CD4-positive, alpha-beta memory T cell (primary cell): ENCODE results near the gene KRTAP4-8. TPM values are rescaled to one million over a fixed set of nuclear protein-coding genes. Genes with fewer than 3 reads are reported as not detected.
"Not testable (repeated sequence)": the region's sequence is repeated elsewhere in the genome, so short reads cannot be mapped to it uniquely, and the experiment has no call there.

Experiments
- CTCF ChIA-PET: fragments of 350-600 bp; sonication (Branson Sonifier 250); formaldehyde crosslinking; loops from one replicate; lab custom pipeline; 2021; ENCODE audit warnings: inconsistent platforms; ENCODE audit not compliant: partially characterized antibody; lab: Charles Lee
- POLR2A ChIA-PET: fragments of 350-600 bp; sonication (Branson Sonifier 250); formaldehyde crosslinking; loops from one replicate; lab custom pipeline; 2021; ENCODE audit not compliant: partially characterized antibody; lab: Charles Lee
- DNase-seq, 5 donors: peaks; one replicate each; pipeline versions ENCODE4 v3.0.0 to v3.0.0-alpha.2; 2020 to 2022; ENCODE audit warnings: mixed read lengths in 1 of 5
- H3K27ac ChIP-seq: one replicate; pipeline ENCODE4 v1.7.0; 2013; ENCODE audit warnings: low read depth, low read length
- H3K27me3 ChIP-seq: 2 replicates; pipeline ENCODE4 v1.7.0; 2013; ENCODE audit warnings: mild to moderate bottlenecking, low read length, moderate library complexity; ENCODE audit not compliant: insufficient read depth
- H3K36me3 ChIP-seq: 2 replicates; pipeline ENCODE4 v1.7.0; 2013; ENCODE audit warnings: mild to moderate bottlenecking, low read length, moderate library complexity; ENCODE audit not compliant: insufficient read depth
- H3K4me1 ChIP-seq: 2 replicates; pipeline ENCODE4 v1.7.0; 2013; ENCODE audit warnings: mild to moderate bottlenecking, low read length, moderate library complexity; ENCODE audit not compliant: insufficient read depth
- H3K4me3 ChIP-seq, 2 donors: one replicate each; pipeline ENCODE4 v1.7.0; 2013; ENCODE audit warnings: low read length in 2 of 2, mild to moderate bottlenecking in 1 of 2
- H3K9me3 ChIP-seq, 2 donors: one replicate each; pipeline ENCODE4 v1.7.0; 2013; ENCODE audit warnings: low read length in 2 of 2, control low read depth in 1 of 2; ENCODE audit not compliant: control insufficient read depth in 1 of 2
- H3K27ac Mint-ChIP-seq, 7 donors: one replicate each; pipeline ENCODE4 v1.8.0; 2020 to 2021; ENCODE audit warnings: mixed read lengths in 7 of 7, mild to moderate bottlenecking in 6 of 7, inconsistent platforms in 3 of 7, moderate library complexity in 3 of 7
- H3K27me3 Mint-ChIP-seq, 2 donors: one replicate each; pipeline ENCODE4 v1.8.0; 2020 to 2021; ENCODE audit warnings: mixed read lengths in 2 of 2
- H3K36me3 Mint-ChIP-seq, 2 donors: one replicate each; pipeline ENCODE4 v1.8.0; 2020 to 2021; ENCODE audit warnings: mixed read lengths in 2 of 2, inconsistent platforms in 1 of 2, mild to moderate bottlenecking in 1 of 2
- H3K4me1 Mint-ChIP-seq, 4 donors: one replicate each; pipeline ENCODE4 v1.8.0; 2020 to 2021; ENCODE audit warnings: mixed read lengths in 4 of 4, mild to moderate bottlenecking in 1 of 4
- H3K4me3 Mint-ChIP-seq, 8 donors: one replicate each; pipeline ENCODE4 v1.8.0; 2020 to 2021; ENCODE audit warnings: mixed read lengths in 8 of 8, mild to moderate bottlenecking in 7 of 8, moderate library complexity in 6 of 8, inconsistent platforms in 3 of 8
- H3K9me3 Mint-ChIP-seq, 8 donors: one replicate each; pipeline ENCODE4 v1.8.0; 2020 to 2021; ENCODE audit warnings: mixed read lengths in 8 of 8, mild to moderate bottlenecking in 5 of 8, inconsistent platforms in 3 of 8, moderate library complexity in 1 of 8
- intact Hi-C: fragments of 100-400 bp; cut with micrococcal nuclease; formaldehyde crosslinking; loops from one replicate; pipeline ENCODE4 v1.15.1; 2023
- polyA plus RNA-seq, 2 donors: library from polyadenylated mRNA; unstranded; fragments of 300-500 nt; fragmentation: Illumina TruSeq; gene quantifications; one replicate each; pipeline ENCODE4 v1.2.3, GENCODE V29; 2021
- total RNA-seq, 2 experiments: library from RNA; stranded (reverse); gene quantifications; one replicate each; pipeline ENCODE4 v1.2.3, GENCODE V29; 2021

Gene KRTAP4-8
- total RNA-seq = not detected
- polyA plus RNA-seq = not detected

GRCh38 chr17:41098042-41098441 is at the start of gene KRTAP4-8:
Gene KRTAP4-8, minus strand, starts transcription at chr17:41098142. Its CDS starts 58 bp downstream, at chr17:41098084.
- Histone ChIP-seq H3K4me3 (no peak within 1 kb of the TSS), H3K27ac (no peak within 1 kb of the TSS), H3K27me3 (no peaks in the 10 kb centered on the region), H3K4me1 (no peaks in the 10 kb centered on the region), H3K36me3 (no peaks in the 10 kb centered on the region), H3K9me3 (no peaks in the 10 kb centered on the region)
- intact Hi-C loops = no loop called here
- ChIA-PET POLR2A (no interaction called here), CTCF (no interaction called here)
- Mint-ChIP-seq H3K4me1 (peaks cover 0 to 10% (median 5%) of the 10 kb centered on the region in 4 donors), H3K9me3 (peaks cover 0 to 3% (median 1%) of the 10 kb centered on the region in 8 donors), H3K4me3 (peak within 1 kb of the TSS in 1 of 8 donors; percentile 49), H3K36me3 (no peaks in the 10 kb centered on the region), H3K27ac (peak within 1 kb of the TSS in 1 of 7 donors; percentile 29), H3K27me3 (peaks cover 15 to 16% of the 10 kb centered on the region in 2 donors)
- DNase-seq = no peak

DNA sequence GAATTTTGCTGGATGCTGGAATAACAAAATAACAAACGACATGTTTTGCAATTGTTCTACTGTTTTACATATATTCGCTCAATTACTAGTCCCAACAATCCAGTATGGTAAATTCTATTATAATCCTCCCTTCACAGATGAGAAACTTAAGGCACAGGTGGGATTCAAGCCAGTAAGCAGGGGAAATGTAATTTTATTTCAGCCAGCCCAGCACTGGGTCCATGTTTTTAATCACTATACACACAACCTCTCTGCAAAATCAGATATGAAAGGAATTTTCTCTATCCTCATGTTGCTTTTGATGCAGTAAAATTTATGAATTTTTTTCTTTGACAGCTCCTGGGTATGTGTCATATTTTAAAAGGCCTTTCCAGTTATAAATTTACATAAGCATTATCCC is 47.3 kb upstream of the KRTAP4-8 start:
- no peak for DNase-seq
- Mint-ChIP-seq H3K27ac (no peak overlapping the region), H3K27me3 (peaks cover 0 to 3% of the 10 kb centered on the region in 2 donors), H3K36me3 (peaks cover 8 to 16% of the 10 kb centered on the region in 2 donors), H3K4me1 (peaks cover 0 to 6% (median under 1%) of the 10 kb centered on the region in 4 donors), H3K4me3 (no peak overlapping the region), H3K9me3 (peaks cover 0 to 38% (median 22%) of the 10 kb centered on the region in 8 donors)
- no peaks in the 10 kb centered on the region for H3K4me1 ChIP-seq
- H3K27ac ChIP-seq = no peak overlapping the region
- no peak overlapping the region for H3K4me3 ChIP-seq
- no peaks in the 10 kb centered on the region for H3K36me3 ChIP-seq
- intact Hi-C loops = no loop called here
- H3K27me3 ChIP-seq = no peaks in the 10 kb centered on the region
- ChIA-PET POLR2A (no interaction called here), CTCF (no interaction called here)
- no peaks in the 10 kb centered on the region for H3K9me3 ChIP-seq

DNA sequence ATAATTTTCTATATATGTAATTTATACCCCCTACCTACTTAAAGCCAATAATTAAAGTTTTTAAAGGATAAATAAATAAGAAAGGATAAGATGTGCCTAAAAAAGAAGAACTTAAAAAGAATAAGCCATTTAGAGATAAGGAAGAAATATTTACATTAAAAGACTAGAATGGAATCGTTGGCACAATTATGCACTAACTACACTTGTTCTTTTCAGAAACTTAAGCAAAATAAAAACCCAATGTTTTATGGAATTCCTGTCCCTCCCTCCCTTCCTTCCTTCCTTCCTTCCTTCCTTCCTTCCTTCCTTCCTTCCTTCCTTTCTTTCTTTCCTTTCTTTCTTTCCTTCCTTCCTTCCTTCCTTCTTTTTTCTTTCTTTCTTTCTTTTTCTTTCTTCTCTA is 46.9 kb upstream of the KRTAP4-8 start:
- H3K27ac ChIP-seq = no peak overlapping the region
- CTCF ChIA-PET = no interaction called here
- DNase-seq = no peak
- Mint-ChIP-seq H3K9me3 (peaks cover 0 to 38% (median 22%) of the 10 kb centered on the region in 8 donors), H3K36me3 (peaks cover 8 to 16% of the 10 kb centered on the region in 2 donors), H3K4me1 (peaks cover 0 to 7% (median under 1%) of the 10 kb centered on the region in 4 donors), H3K27ac (no peak overlapping the region), H3K4me3 (no peak overlapping the region), H3K27me3 (peaks cover 0 to 3% of the 10 kb centered on the region in 2 donors)
- POLR2A ChIA-PET = no interaction called here
- no peaks in the 10 kb centered on the region for H3K4me1 ChIP-seq
- H3K27me3 ChIP-seq = no peaks in the 10 kb centered on the region
- intact Hi-C loops = no loop called here
- H3K36me3 ChIP-seq = no peaks in the 10 kb centered on the region
- no peaks in the 10 kb centered on the region for H3K9me3 ChIP-seq
- no peak overlapping the region for H3K4me3 ChIP-seq

GRCh38 chr17:41141361-41141760 is 43.4 kb upstream of the KRTAP4-8 start:
- peaks cover 5 to 46% (median 30%) of the 10 kb centered on the region in 8 donors for H3K9me3 Mint-ChIP-seq
- intact Hi-C loops = no loop called here
- peaks cover 10 to 24% of the 10 kb centered on the region in 2 donors for H3K36me3 Mint-ChIP-seq
- H3K9me3 ChIP-seq = no peaks in the 10 kb centered on the region
- H3K27me3 ChIP-seq = no peaks in the 10 kb centered on the region
- CTCF ChIA-PET = interaction anchor here (0.6 to 0.8 kb wide), 2 partner anchors 11 to 181 kb away, joined by 3 read pairs; no protein-coding TSS in a partner anchor
- H3K27ac ChIP-seq = no peak overlapping the region
- no peak overlapping the region for H3K27ac Mint-ChIP-seq
- H3K4me3 Mint-ChIP-seq = no peak overlapping the region
- H3K4me3 ChIP-seq = no peak overlapping the region
- H3K4me1 ChIP-seq = no peaks in the 10 kb centered on the region
- no peaks in the 10 kb centered on the region for H3K36me3 ChIP-seq
- H3K27me3 Mint-ChIP-seq = peaks cover 5 to 9% of the 10 kb centered on the region in 2 donors
- H3K4me1 Mint-ChIP-seq = peaks cover 0 to 11% (median 1%) of the 10 kb centered on the region in 4 donors
- no peak for DNase-seq
- POLR2A ChIA-PET = interaction anchor here (0.7 to 1.2 kb wide), 2 partner anchors 10 to 167 kb away, joined by 3 read pairs; no protein-coding TSS in a partner anchor

DNA sequence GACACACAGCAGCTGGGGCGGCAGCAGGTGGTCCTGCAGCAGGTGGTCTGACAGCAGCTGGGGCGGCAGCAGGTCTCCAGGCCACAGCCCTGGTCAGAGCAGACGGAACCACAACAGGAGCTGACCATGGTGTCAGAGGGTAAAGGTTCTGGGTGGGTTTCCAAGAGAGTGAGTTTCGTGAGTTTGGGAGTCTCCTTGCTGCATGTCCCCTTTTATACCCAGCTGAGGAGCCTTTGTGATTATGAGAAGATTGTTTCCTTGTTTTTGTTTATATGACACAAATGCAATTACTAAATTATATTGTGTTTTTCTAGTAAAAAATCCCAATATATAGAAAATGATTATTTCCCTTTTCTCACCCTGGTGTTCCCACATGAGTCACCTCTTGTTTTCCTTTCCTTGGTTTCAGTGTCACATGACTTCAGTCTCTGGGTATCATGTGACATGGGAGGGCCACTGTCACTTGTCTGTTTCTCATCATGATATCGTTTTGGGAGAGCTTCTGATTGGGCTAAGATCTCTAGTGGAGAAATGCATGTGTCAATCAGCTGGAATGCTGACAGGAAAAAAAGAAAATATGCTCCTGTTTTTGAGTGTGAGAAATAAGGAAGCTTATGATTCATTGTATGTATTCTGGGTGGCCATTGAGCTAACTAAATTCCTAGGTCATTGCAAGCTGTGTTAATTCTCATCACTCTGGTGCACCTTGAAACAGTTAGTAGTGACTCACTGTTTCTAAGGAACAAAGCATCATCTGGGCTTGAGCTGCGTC is 42.6 kb upstream of the KRTAP4-8 start, which contains the start of gene KRTAP4-6:
Gene KRTAP4-6, minus strand, starts transcription at position 185 of the 772 bp plus-strand sequence. Its CDS starts 57 bp downstream, at position 128.
- POLR2A ChIA-PET = interaction anchor here (0.7 to 1.2 kb wide), 3 partner anchors 10 to 168 kb away, joined by 3 read pairs; partner anchors contain the start of gene KRTAP4-2
- no peaks in the 10 kb centered on the region for H3K36me3 ChIP-seq
- H3K4me1 ChIP-seq = no peaks in the 10 kb centered on the region
- DNase-seq = no peak
- H3K4me3 ChIP-seq = no peak within 1 kb of the TSS
- no peak within 1 kb of the TSS for H3K4me3 Mint-ChIP-seq
- peaks cover 0 to 11% (median 2%) of the 10 kb centered on the region in 4 donors for H3K4me1 Mint-ChIP-seq
- peaks cover 5 to 46% (median 30%) of the 10 kb centered on the region in 8 donors for H3K9me3 Mint-ChIP-seq
- no peaks in the 10 kb centered on the region for H3K27me3 ChIP-seq
- peaks cover 10 to 24% of the 10 kb centered on the region in 2 donors for H3K36me3 Mint-ChIP-seq
- H3K27ac Mint-ChIP-seq = peak within 1 kb of the TSS in 1 of 7 donors; percentile 4
- H3K9me3 ChIP-seq = no peaks in the 10 kb centered on the region
- CTCF ChIA-PET = interaction anchor here (0.6 to 0.8 kb wide), 2 partner anchors 10 to 182 kb away, joined by 3 read pairs; no protein-coding TSS in a partner anchor
- no peak within 1 kb of the TSS for H3K27ac ChIP-seq
- H3K27me3 Mint-ChIP-seq = peaks cover 5 to 6% of the 10 kb centered on the region in 2 donors
- intact Hi-C loops = no loop called here

- H3K36me3 Mint-ChIP-seq = peaks cover 10 to 24% of the 10 kb centered on the region in 2 donors
- H3K36me3 ChIP-seq, H3K9me3 ChIP-seq, DNase-seq, H3K4me1 ChIP-seq, H3K27me3 ChIP-seq, H3K27ac ChIP-seq, intact Hi-C loops, CTCF ChIA-PET, H3K4me3 Mint-ChIP-seq, H3K27me3 Mint-ChIP-seq, H3K4me3 ChIP-seq: not testable (repeated sequence)
- POLR2A ChIA-PET = interaction anchor here (1.0 kb wide), 1 partner anchor 38 kb away, joined by 3 read pairs; the partner anchor contains the start of gene KRTAP4-2
- H3K9me3 Mint-ChIP-seq = peaks cover 5 to 43% (median 30%) of the 10 kb centered on the region in 8 donors
- H3K4me1 Mint-ChIP-seq = peaks cover 0 to 11% (median 2%) of the 10 kb centered on the region in 4 donors
- H3K27ac Mint-ChIP-seq = peak overlapping the region in 1 of 7 donors; percentile 4
Measured at GRCh38 chr17:41139865-41140264, 41.9 kb upstream of the KRTAP4-8 start.
